ENCODE results near the gene SH3GL1.

Gene SH3GL1

GRCh38 chr19:4320419-4320818 lies 79.9 kb downstream of the SH3GL1 start:
- no peak for DNase-seq (ENCODE audit: low read depth, low spot score)
- H3K27ac ChIP-seq = no peak overlapping the region
- no peak for TF ChIP-seq EZH2 (IDR thresholded peaks at IDR 0.05)
- TF ChIP-seq FOXP2 (optimal IDR thresholded peaks at IDR 0.05; ENCODE audit: control extremely low read depth, extremely low read length, insufficient read depth) = no peak
- TF ChIP-seq POLR2AphosphoS5 (IDR thresholded peaks at IDR 0.05; ENCODE audit: borderline replicate concordance, low read depth, low read length) = no peak

GRCh38 chr19:4319067-4319718 lies 81.2 kb downstream of the SH3GL1 start:
- Histone ChIP-seq H3K4me3 (no peak overlapping the region), H3K36me3 (ENCODE audit: insufficient read depth, low read length) (no peaks in the 10 kb centered on the region), H3K9ac (ENCODE audit: insufficient read length) (no peak overlapping the region), H3K27ac (no peak overlapping the region), H3K9me3 (ENCODE audit: low read depth, low read length) (no peaks in the 10 kb centered on the region)
- TF ChIP-seq POLR2AphosphoS5 (IDR thresholded peaks at IDR 0.05; ENCODE audit: borderline replicate concordance, low read depth, low read length) (no peak), EZH2 (IDR thresholded peaks at IDR 0.05) (no peak), FOXP2 (optimal IDR thresholded peaks at IDR 0.05; ENCODE audit: control extremely low read depth, extremely low read length, insufficient read depth) (no peak)
- DNase-seq (ENCODE audit: low read depth, low spot score) = no peak

More at GRCh38 chr19:4320419-4320818, 79.9 kb downstream of the SH3GL1 start:
- Histone ChIP-seq H3K36me3 (ENCODE audit: insufficient read depth, low read length) (no peaks in the 10 kb centered on the region), H3K4me3 (no peak overlapping the region), H3K9me3 (ENCODE audit: low read depth, low read length) (no peaks in the 10 kb centered on the region), H3K9ac (ENCODE audit: insufficient read length) (no peak overlapping the region)

- no peak overlapping the region for H3K4me3 ChIP-seq
- H3K27ac ChIP-seq = no peak overlapping the region
- H3K36me3 ChIP-seq (ENCODE audit: insufficient read depth, low read length) = no peaks in the 10 kb centered on the region
- DNase-seq (ENCODE audit: low read depth, low spot score) = no peak
- no peak for TF ChIP-seq EZH2 (IDR thresholded peaks at IDR 0.05)
- TF ChIP-seq POLR2AphosphoS5 (IDR thresholded peaks at IDR 0.05; ENCODE audit: borderline replicate concordance, low read depth, low read length) = no peak
- TF ChIP-seq FOXP2 (optimal IDR thresholded peaks at IDR 0.05; ENCODE audit: control extremely low read depth, extremely low read length, insufficient read depth) = no peak
- no peaks in the 10 kb centered on the region for H3K9me3 ChIP-seq (ENCODE audit: low read depth, low read length)
- H3K9ac ChIP-seq (ENCODE audit: insufficient read length) = no peak overlapping the region
These were observed 81.9 kb downstream of the SH3GL1 start for GRCh38 chr19:4318460-4318859.

- no peak overlapping the region for H3K27ac ChIP-seq
- TF ChIP-seq POLR2AphosphoS5 (IDR thresholded peaks at IDR 0.05; ENCODE audit: borderline replicate concordance, low read depth, low read length) (no peak), FOXP2 (optimal IDR thresholded peaks at IDR 0.05; ENCODE audit: control extremely low read depth, extremely low read length, insufficient read depth) (no peak), EZH2 (IDR thresholded peaks at IDR 0.05) (no peak)
- DNase-seq (ENCODE audit: low read depth, low spot score) = no peak
- H3K9ac ChIP-seq (ENCODE audit: insufficient read length) = no peak overlapping the region
- no peaks in the 10 kb centered on the region for H3K9me3 ChIP-seq (ENCODE audit: low read depth, low read length)
- H3K4me3 ChIP-seq = no peak overlapping the region
- H3K36me3 ChIP-seq (ENCODE audit: insufficient read depth, low read length) = no peaks in the 10 kb centered on the region
These were observed 83.4 kb downstream of the SH3GL1 start for GRCh38 chr19:4316956-4317355.

GRCh38 chr19:4313847-4314490 lies 86.4 kb downstream of the SH3GL1 start:
- no peaks in the 10 kb centered on the region for H3K36me3 ChIP-seq (ENCODE audit: insufficient read depth, low read length)
- no peaks in the 10 kb centered on the region for H3K9me3 ChIP-seq (ENCODE audit: low read depth, low read length)
- DNase-seq (ENCODE audit: low read depth, low spot score) = no peak
- no peak overlapping the region for H3K27ac ChIP-seq
- no peak overlapping the region for H3K4me3 ChIP-seq
- TF ChIP-seq EZH2 (IDR thresholded peaks at IDR 0.05) (no peak), POLR2AphosphoS5 (IDR thresholded peaks at IDR 0.05; ENCODE audit: borderline replicate concordance, low read depth, low read length) (no peak)
- H3K9ac ChIP-seq (ENCODE audit: insufficient read length) = no peak overlapping the region

Measured in SK-N-MC (cell line).